H1 (cell line): ENCODE results near the gene RAD51B.

Source experiments
- BRCA1 ChIP-seq: IDR thresholded peaks from 2 replicates; pipeline ENCODE4 v1.6.1; 2012; ENCODE audit warnings: low read depth, low read length, improper control_type of control experiment
- CEBPB ChIP-seq: IDR thresholded peaks from 2 replicates; pipeline ENCODE4 v1.6.1; 2012; ENCODE audit warnings: low read depth, low read length
- CREB1 ChIP-seq: IDR thresholded peaks from 2 replicates; pipeline ENCODE4 v1.6.1; 2012; ENCODE audit warnings: inconsistent platforms
- CTBP2 ChIP-seq: IDR thresholded peaks from 2 replicates; pipeline ENCODE4 v1.7.0; 2011; ENCODE audit warnings: borderline replicate concordance, mild to moderate bottlenecking, moderate library complexity, mixed read lengths, low read length; ENCODE audit not compliant: insufficient read depth, insufficient read length
- NRF1 ChIP-seq: IDR thresholded peaks from 2 replicates; pipeline ENCODE4 v1.6.1; 2011; ENCODE audit warnings: mild to moderate bottlenecking, low read depth, low read length, improper control_type of control experiment
- POLR2A ChIP-seq, 2 experiments: IDR thresholded peaks; 1 replicate in 1 of 2; 2 replicates in 1 of 2; pipeline ENCODE4 v1.6.1; 2011; ENCODE audit warnings: low read depth in 2 of 2, low read length in 2 of 2, mild to moderate bottlenecking in 2 of 2; ENCODE audit errors: control extremely low read depth in 1 of 2
- POLR2AphosphoS5 ChIP-seq: IDR thresholded peaks from 2 replicates; pipeline ENCODE4 v1.6.1; 2011; ENCODE audit warnings: low read depth, low read length
- SIX5 ChIP-seq: IDR thresholded peaks from 2 replicates; pipeline ENCODE4 v1.6.1; 2011; ENCODE audit warnings: mild to moderate bottlenecking, low read depth, low read length
- SP1 ChIP-seq: IDR thresholded peaks from 2 replicates; pipeline ENCODE4 v1.6.1; 2011; ENCODE audit warnings: low read depth, low read length
- TAF7 ChIP-seq: optimal IDR thresholded peaks from 2 replicates; pipeline ENCODE3; 2011; ENCODE audit warnings: low read depth, mild to moderate bottlenecking, inconsistent platforms, low read length, moderate library complexity, borderline replicate concordance
- YY1 ChIP-seq: IDR thresholded peaks from 2 replicates; pipeline ENCODE4 v1.6.1; 2011; ENCODE audit warnings: low read depth, mild to moderate bottlenecking, low read length
- TF ChIP-seq, protein P1 (sequence below), 3 experiments: IDR thresholded peaks; 1 replicate in 2 of 3; 2 replicates in 1 of 3; pipeline versions ENCODE4 v1.5.1 to v1.6.1; 2011; ENCODE audit warnings: low read length in 3 of 3, mild to moderate bottlenecking in 3 of 3, inconsistent platforms in 2 of 3, low read depth in 1 of 3, moderate library complexity in 1 of 3; ENCODE audit not compliant: insufficient read depth in 1 of 3; ENCODE audit errors: control extremely low read depth in 1 of 3
- TF ChIP-seq, protein P2 (sequence below): IDR thresholded peaks from 2 replicates; pipeline ENCODE4 v1.6.1; 2012; ENCODE audit warnings: inconsistent platforms
- TF ChIP-seq, protein P3 (sequence below): IDR thresholded peaks from 2 replicates; pipeline ENCODE4 v1.6.1; 2011; ENCODE audit warnings: low read depth, mild to moderate bottlenecking, low read length; ENCODE audit not compliant: insufficient read depth

DNA sequence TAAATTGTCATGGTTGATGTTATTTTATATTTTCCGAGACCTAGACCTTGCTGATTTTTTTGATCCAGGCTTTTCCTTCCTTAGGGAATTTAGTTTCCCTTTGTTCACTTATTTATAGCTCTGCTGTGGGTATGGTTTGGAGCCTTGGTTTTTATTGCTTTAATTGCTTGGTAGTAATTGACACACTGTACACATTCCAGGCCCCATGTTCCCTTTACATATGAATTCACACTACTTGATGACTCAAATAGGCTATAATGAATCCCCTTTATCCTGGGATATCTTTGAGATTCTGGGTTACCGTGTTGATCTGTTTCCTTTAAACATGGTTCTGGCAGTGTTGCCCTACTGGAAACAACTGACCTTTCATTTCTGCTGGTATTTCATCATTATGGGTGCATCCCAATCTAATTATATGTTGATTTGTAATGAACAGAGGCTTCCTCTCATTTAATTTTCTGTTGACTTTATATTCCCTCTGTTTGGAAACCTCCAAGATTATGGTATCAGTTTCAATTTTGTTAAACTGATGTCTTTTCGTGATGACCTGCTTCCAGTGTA lies 424.0 kb downstream of the RAD51B start:
- TF ChIP-seq SIX5 (no peak), SP1 (no peak), POLR2AphosphoS5 (no peak), POLR2A (IDR thresholded peaks at IDR 0.05; ENCODE audit: control extremely low read depth in 1 of 2, low read depth in 2 of 2, low read length in 2 of 2) (no peak), CTBP2 (no peak), YY1 (no peak), NRF1 (no peak), CEBPB (no peak), TAF7 (no peak), CREB1 (no peak), BRCA1 (no peak)
- TF ChIP-seq, protein P1, sequence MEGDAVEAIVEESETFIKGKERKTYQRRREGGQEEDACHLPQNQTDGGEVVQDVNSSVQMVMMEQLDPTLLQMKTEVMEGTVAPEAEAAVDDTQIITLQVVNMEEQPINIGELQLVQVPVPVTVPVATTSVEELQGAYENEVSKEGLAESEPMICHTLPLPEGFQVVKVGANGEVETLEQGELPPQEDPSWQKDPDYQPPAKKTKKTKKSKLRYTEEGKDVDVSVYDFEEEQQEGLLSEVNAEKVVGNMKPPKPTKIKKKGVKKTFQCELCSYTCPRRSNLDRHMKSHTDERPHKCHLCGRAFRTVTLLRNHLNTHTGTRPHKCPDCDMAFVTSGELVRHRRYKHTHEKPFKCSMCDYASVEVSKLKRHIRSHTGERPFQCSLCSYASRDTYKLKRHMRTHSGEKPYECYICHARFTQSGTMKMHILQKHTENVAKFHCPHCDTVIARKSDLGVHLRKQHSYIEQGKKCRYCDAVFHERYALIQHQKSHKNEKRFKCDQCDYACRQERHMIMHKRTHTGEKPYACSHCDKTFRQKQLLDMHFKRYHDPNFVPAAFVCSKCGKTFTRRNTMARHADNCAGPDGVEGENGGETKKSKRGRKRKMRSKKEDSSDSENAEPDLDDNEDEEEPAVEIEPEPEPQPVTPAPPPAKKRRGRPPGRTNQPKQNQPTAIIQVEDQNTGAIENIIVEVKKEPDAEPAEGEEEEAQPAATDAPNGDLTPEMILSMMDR (IDR thresholded peaks at IDR 0.05; ENCODE audit: control extremely low read depth in 1 of 3, insufficient read depth in 1 of 3, low read depth in 1 of 3, low read length in 3 of 3) = no peak
- TF ChIP-seq, protein P2, sequence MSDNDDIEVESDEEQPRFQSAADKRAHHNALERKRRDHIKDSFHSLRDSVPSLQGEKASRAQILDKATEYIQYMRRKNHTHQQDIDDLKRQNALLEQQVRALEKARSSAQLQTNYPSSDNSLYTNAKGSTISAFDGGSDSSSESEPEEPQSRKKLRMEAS = no peak
- TF ChIP-seq, protein P3, sequence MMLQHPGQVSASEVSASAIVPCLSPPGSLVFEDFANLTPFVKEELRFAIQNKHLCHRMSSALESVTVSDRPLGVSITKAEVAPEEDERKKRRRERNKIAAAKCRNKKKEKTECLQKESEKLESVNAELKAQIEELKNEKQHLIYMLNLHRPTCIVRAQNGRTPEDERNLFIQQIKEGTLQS = no peak
